HG02938 (cell line): ENCODE data around the gene ZBTB5.
"Not testable (repeated sequence)": the region's sequence is repeated elsewhere in the genome, so short reads cannot be mapped to it uniquely, and the experiment has no call there.

Source experiments
- ATAC-seq: cut with Tn5 transposase; IDR thresholded peaks from one replicate; pipeline ENCODE4 v1.9.1; 2021; ENCODE audit warnings: mild to moderate bottlenecking, moderate library complexity; ENCODE audit not compliant: unreplicated experiment

ZBTB5 gene

GRCh38 chr9:37426431-37426830 lies 38.8 kb downstream of the ZBTB5 start:
- ATAC-seq = not testable (repeated sequence)

- no peak for ATAC-seq
Measured at GRCh38 chr9:37425298-37425752, 39.9 kb downstream of the ZBTB5 start.

- no peak for ATAC-seq
Measured at GRCh38 chr9:37424686-37425297, 40.5 kb downstream of the ZBTB5 start.

- ATAC-seq = no peak
Measured at GRCh38 chr9:37424204-37424685, 41.0 kb downstream of the ZBTB5 start.

- no peak for ATAC-seq
Measured at GRCh38 chr9:37423508-37423907, 41.7 kb downstream of the ZBTB5 start.

GRCh38 chr9:37422289-37423104 lies 42.8 kb downstream of the ZBTB5 start, which contains the start of gene GRHPR:
GRHPR (plus strand) TSS chr9:37422696; CDS start chr9:37422751, 55 bp downstream.
- ATAC-seq = peak; percentile 89

- no peak for ATAC-seq
Measured at GRCh38 chr9:37421914-37422288, 43.3 kb downstream of the ZBTB5 start.

- ATAC-seq = no peak
Measured at GRCh38 chr9:37420271-37421215, 44.7 kb downstream of the ZBTB5 start.

- no peak for ATAC-seq
Measured at GRCh38 chr9:37419204-37419603, 46.0 kb downstream of the ZBTB5 start.

GRCh38 chr9:37417857-37418618 lies 47.2 kb downstream of the ZBTB5 start:
- ATAC-seq = no peak

GRCh38 chr9:37417252-37417803 lies 47.9 kb downstream of the ZBTB5 start:
- ATAC-seq = no peak

GRCh38 chr9:37415011-37415719 lies 50.1 kb downstream of the ZBTB5 start:
- ATAC-seq = no peak

- ATAC-seq = no peak
Measured at GRCh38 chr9:37414503-37414943, 50.7 kb downstream of the ZBTB5 start.

GRCh38 chr9:37413311-37413710 lies 51.9 kb downstream of the ZBTB5 start:
- no peak for ATAC-seq

GRCh38 chr9:37412431-37413151 lies 52.7 kb downstream of the ZBTB5 start:
- no peak for ATAC-seq

- ATAC-seq = no peak
Measured at GRCh38 chr9:37410969-37411785, 54.1 kb downstream of the ZBTB5 start.

- ATAC-seq = no peak
Measured at GRCh38 chr9:37410354-37410861, 54.8 kb downstream of the ZBTB5 start.
